Right atrium auricular region (tissue), 2 donors: ENCODE results near the gene KDM4B. TPM values are rescaled to one million over a fixed set of nuclear protein-coding genes. Genes with fewer than 3 reads are reported as not detected.
A peak's percentile ranks its signal among the peaks of the same experiment; 100 is the strongest.

Source experiments
- DNase-seq: peaks from one replicate; pipeline ENCODE4 v3.0.0-alpha.2; 2019; ENCODE audit warnings: low spot score
- H3K27ac ChIP-seq, 2 donors: fragments of 200-600 bp; sonication (generic); 1 replicate in 1 of 2; 2 replicates in 1 of 2; pipeline ENCODE4 v1.5.1; 2016 to 2019
- H3K27me3 ChIP-seq, 2 donors: fragments of 200-600 bp; sonication (generic); one replicate each; pipeline versions ENCODE4 v1.5.1 to v1.6.0; 2017 to 2019
- H3K36me3 ChIP-seq: fragments of 200-600 bp; sonication (generic); one replicate; pipeline ENCODE4 v1.5.1; 2016
- H3K4me1 ChIP-seq, 2 donors: fragments of 200-600 bp; sonication (generic); one replicate each; pipeline versions ENCODE4 v1.5.1 to v1.6.0; 2017 to 2019
- H3K4me3 ChIP-seq, 2 donors: fragments of 200-600 bp; sonication (generic); 1 replicate in 1 of 2; 2 replicates in 1 of 2; pipeline ENCODE4 v1.5.1; 2017 to 2019; ENCODE audit warnings: mild to moderate bottlenecking in 1 of 2, moderate library complexity in 1 of 2
- H3K9me3 ChIP-seq, 2 donors: fragments of 200-600 bp; sonication (generic); one replicate each; pipeline ENCODE4 v1.5.1; 2019
- total RNA-seq, 2 donors: library from RNA; depleted of rRNA; stranded (reverse); fragments of >200 nt; gene quantifications; one replicate each; pipeline ENCODE4 v1.1.0, GENCODE V29; 2016
- TF ChIP-seq, protein P1 (sequence below), 2 donors: fragments of 200-600 bp; sonication (generic); IDR thresholded peaks; one replicate each; pipeline ENCODE4 v1.5.1; 2019; ENCODE audit warnings: antibody characterized with exemption in 2 of 2

KDM4B gene
- total RNA-seq, 2 donors from 2014 or later, result 17.6 to 26.0 TPM

DNA sequence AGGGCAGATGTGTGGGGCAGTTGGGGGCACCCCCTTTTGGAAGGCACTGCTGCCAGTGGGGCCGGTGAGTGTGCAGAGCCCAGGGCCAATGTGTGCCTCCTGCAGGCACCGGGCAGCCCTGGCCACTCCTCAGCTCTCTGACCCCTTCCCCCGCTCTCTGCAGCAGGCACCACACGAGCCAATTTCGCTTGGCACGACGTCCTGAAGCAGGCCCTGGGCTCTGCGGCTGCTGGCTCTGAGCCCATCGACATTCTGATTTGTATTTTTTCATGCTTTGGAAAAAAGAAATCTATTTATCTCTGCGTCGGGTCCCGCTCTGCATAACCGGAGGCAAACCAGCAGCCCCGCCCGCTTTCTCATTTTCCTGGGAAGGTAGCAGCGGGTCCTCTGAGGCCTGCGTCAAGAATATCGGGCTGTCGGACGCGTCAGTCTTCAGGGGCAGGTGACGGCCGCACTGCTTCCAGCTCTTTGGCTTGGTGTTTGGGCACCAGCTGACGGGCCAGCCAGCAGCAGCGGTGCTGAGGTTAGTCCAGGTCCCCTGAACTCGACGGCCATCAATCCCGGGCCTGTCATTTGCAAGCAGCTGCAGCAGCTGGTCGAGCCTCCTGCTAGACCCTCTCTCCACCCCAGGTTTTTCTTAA lies 134.3 kb downstream of the KDM4B start:
- Histone ChIP-seq H3K36me3 (peaks cover 13% of the 10 kb centered on the region), H3K4me1 (peaks cover 0 to 55% of the 10 kb centered on the region in 2 donors), H3K27me3 (no peaks in the 10 kb centered on the region), H3K9me3 (peaks cover 7 to 19% of the 10 kb centered on the region in 2 donors), H3K27ac (peak overlapping the region; percentile 65 to 79), H3K4me3 (no peak overlapping the region)
- DNase-seq, result peak; percentile 62
- TF ChIP-seq, protein P1, sequence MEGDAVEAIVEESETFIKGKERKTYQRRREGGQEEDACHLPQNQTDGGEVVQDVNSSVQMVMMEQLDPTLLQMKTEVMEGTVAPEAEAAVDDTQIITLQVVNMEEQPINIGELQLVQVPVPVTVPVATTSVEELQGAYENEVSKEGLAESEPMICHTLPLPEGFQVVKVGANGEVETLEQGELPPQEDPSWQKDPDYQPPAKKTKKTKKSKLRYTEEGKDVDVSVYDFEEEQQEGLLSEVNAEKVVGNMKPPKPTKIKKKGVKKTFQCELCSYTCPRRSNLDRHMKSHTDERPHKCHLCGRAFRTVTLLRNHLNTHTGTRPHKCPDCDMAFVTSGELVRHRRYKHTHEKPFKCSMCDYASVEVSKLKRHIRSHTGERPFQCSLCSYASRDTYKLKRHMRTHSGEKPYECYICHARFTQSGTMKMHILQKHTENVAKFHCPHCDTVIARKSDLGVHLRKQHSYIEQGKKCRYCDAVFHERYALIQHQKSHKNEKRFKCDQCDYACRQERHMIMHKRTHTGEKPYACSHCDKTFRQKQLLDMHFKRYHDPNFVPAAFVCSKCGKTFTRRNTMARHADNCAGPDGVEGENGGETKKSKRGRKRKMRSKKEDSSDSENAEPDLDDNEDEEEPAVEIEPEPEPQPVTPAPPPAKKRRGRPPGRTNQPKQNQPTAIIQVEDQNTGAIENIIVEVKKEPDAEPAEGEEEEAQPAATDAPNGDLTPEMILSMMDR (IDR thresholded peaks at IDR 0.05), result no peak

DNA sequence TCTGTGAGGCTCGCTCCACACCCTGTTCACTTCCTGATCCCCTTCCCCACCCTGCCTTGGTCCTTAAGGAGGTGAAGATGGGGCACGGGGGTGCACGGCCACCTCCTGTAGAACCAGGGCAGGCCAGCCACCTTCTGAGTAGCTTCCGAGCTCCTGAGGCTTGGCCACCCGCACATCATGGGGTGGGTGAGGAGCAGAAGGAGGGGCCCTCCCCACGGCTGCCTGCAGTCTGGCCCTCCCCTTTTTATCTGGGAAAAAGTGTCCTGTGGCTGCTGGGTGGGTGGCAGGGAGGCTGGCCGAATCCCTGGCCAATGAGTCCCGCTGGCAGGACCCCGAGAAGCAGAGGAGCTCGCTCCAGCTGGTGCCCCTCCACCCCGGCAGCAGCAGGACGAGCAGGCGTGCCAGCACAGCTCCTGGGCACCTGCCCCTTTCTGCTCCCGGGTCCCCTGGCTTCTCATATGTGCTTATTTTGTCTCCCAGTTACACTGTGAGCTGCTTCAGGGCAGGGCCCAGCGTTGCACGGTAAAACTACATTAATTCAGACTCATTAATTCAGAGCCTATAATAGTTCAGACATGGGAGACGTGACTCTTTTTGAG lies 135.0 kb downstream of the KDM4B start:
- peaks cover 13% of the 10 kb centered on the region for H3K36me3 ChIP-seq
- DNase-seq, result no peak
- H3K27me3 ChIP-seq, result no peaks in the 10 kb centered on the region
- peak overlapping the region; percentile 65 to 79 for H3K27ac ChIP-seq
- TF ChIP-seq, protein P1 (IDR thresholded peaks at IDR 0.05), result no peak
- H3K4me1 ChIP-seq, result peaks cover 0 to 55% of the 10 kb centered on the region in 2 donors
- H3K4me3 ChIP-seq, result no peak overlapping the region
- peaks cover 7 to 17% of the 10 kb centered on the region in 2 donors for H3K9me3 ChIP-seq

- Histone ChIP-seq H3K9me3 (peaks cover 4 to 7% of the 10 kb centered on the region in 2 donors), H3K4me1 (peaks cover 0 to 55% of the 10 kb centered on the region in 2 donors), H3K27me3 (no peaks in the 10 kb centered on the region), H3K36me3 (peaks cover 10% of the 10 kb centered on the region), H3K4me3 (no peak overlapping the region), H3K27ac (peak overlapping the region; percentile 65 to 79)
- TF ChIP-seq, protein P1 (IDR thresholded peaks at IDR 0.05), result no peak
- no peak for DNase-seq
Measured at GRCh38 chr19:5104871-5105351, 136.0 kb downstream of the KDM4B start.

DNA sequence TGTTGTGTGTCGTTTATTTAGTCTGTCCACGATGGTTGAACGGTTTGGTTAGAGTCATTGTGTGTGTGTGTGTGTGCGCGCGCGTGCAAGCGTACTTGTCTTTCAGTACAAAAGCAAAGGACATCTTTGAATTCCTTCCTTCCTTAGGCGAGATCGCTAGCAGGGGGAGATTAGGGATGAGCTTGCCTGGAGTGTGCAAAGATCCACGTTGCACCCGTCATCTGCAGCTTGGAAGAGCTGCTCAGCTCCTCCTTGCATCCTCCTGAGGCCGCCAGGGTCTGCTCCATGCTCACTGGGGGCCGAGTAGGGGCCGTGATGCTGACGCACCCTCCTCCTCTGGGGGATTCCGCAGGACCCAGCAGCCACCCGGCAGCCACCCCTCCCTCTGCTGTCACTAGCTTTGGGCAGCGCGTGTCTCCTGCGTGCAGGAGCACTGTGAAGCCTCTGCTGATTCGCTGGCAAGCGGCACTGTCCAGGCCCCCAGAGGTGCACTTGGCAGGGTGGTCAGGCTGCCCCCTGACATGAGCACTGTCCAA lies 137.3 kb downstream of the KDM4B start:
- Histone ChIP-seq H3K27ac (no peak overlapping the region), H3K27me3 (no peaks in the 10 kb centered on the region), H3K9me3 (no peaks in the 10 kb centered on the region), H3K4me3 (no peak overlapping the region), H3K36me3 (peaks cover 9% of the 10 kb centered on the region), H3K4me1 (peaks cover 0 to 55% of the 10 kb centered on the region in 2 donors)
- no peak for DNase-seq
- TF ChIP-seq, protein P1 (IDR thresholded peaks at IDR 0.05), result no peak

GRCh38 chr19:5106971-5107370 lies 138.1 kb downstream of the KDM4B start:
- TF ChIP-seq, protein P1 (IDR thresholded peaks at IDR 0.05), result no peak
- Histone ChIP-seq H3K4me1 (peaks cover 0 to 49% of the 10 kb centered on the region in 2 donors), H3K9me3 (no peaks in the 10 kb centered on the region), H3K27ac (peak overlapping the region in 1 of 2 donors; percentile 4), H3K36me3 (peaks cover 9% of the 10 kb centered on the region), H3K4me3 (no peak overlapping the region), H3K27me3 (no peaks in the 10 kb centered on the region)
- no peak for DNase-seq
